Large intestine (tissue), 3 donors: ENCODE measurements around the gene MTUS2. TPM values are rescaled to one million over a fixed set of nuclear protein-coding genes. Genes with fewer than 3 reads are reported as not detected.

Source experiments
- DNase-seq, 2 donors: peaks; one replicate each; pipeline versions ENCODE4 v3.0.0 to v3.0.0-alpha.2; 2013
- H3K27ac ChIP-seq: one replicate; pipeline ENCODE4 v1.5.1; 2013; ENCODE audit warnings: low read length
- H3K27me3 ChIP-seq: 2 replicates; pipeline ENCODE4 v1.6.1; 2013; ENCODE audit warnings: low read length; ENCODE audit not compliant: control insufficient read depth, insufficient read depth
- H3K36me3 ChIP-seq: 2 replicates; pipeline ENCODE4 v1.6.1; 2013; ENCODE audit warnings: low read length; ENCODE audit not compliant: control insufficient read depth, insufficient read depth
- H3K4me1 ChIP-seq: one replicate; pipeline ENCODE4 v1.6.1; 2013; ENCODE audit warnings: low read length; ENCODE audit not compliant: control insufficient read depth, insufficient read depth
- H3K4me3 ChIP-seq: one replicate; pipeline ENCODE4 v1.5.1; 2013; ENCODE audit warnings: low read length
- H3K9me3 ChIP-seq: one replicate; pipeline ENCODE4 v1.6.1; 2013; ENCODE audit warnings: mild to moderate bottlenecking, low read depth, low read length, moderate library complexity; ENCODE audit not compliant: control insufficient read depth
- WGBS: methylation state at CpG from one replicate; pipeline ENCODE4 v1.1.5; 2013; ENCODE audit warnings: low lambda C conversion rate; ENCODE audit not compliant: insufficient coverage; 5-methylcytosine and 5-hydroxymethylcytosine counted together
- polyA plus RNA-seq: library from polyadenylated mRNA; unstranded; fragments of 120-200 nt; gene quantifications from one replicate; pipeline ENCODE4 v1.2.1, GENCODE V29; 2013

MTUS2 gene
- polyA plus RNA-seq, 1 donor: 1.9 TPM

- no peaks in the 10 kb centered on the region for H3K4me1 ChIP-seq
- H3K9me3 ChIP-seq: no peaks in the 10 kb centered on the region
- no peak overlapping the region for H3K27ac ChIP-seq
- H3K27me3 ChIP-seq: no peaks in the 10 kb centered on the region
- peaks cover 28% of the 10 kb centered on the region for H3K36me3 ChIP-seq
- H3K4me3 ChIP-seq: no peak overlapping the region
- no peak for DNase-seq
- no CpG with 5 or more reads among the region's 17 CpGs for WGBS
Measured at GRCh38 chr13:29524176-29524575, 704.0 kb downstream of the MTUS2 start.

- Histone ChIP-seq H3K27me3 (no peaks in the 10 kb centered on the region), H3K4me1 (no peaks in the 10 kb centered on the region), H3K9me3 (no peaks in the 10 kb centered on the region), H3K4me3 (no peak overlapping the region), H3K36me3 (peaks cover 30% of the 10 kb centered on the region), H3K27ac (no peak overlapping the region)
- no CpG with 5 or more reads among the region's 9 CpGs for WGBS
- no peak for DNase-seq
Measured at GRCh38 chr13:29524641-29525040, 704.5 kb downstream of the MTUS2 start.

GRCh38 chr13:29525757-29526156 lies 705.6 kb downstream of the MTUS2 start:
- no CpG with 5 or more reads among the region's 7 CpGs for WGBS
- no peak for DNase-seq
- H3K36me3 ChIP-seq: peaks cover 33% of the 10 kb centered on the region

GRCh38 chr13:29526741-29527140 lies 706.6 kb downstream of the MTUS2 start:
- Histone ChIP-seq H3K27me3 (no peaks in the 10 kb centered on the region), H3K4me1 (no peaks in the 10 kb centered on the region), H3K27ac (no peak overlapping the region), H3K9me3 (no peaks in the 10 kb centered on the region), H3K4me3 (no peak overlapping the region), H3K36me3 (peaks cover 30% of the 10 kb centered on the region)
- 90% methylated on average over 4 of the region's 14 CpGs for WGBS
- DNase-seq: no peak

More at GRCh38 chr13:29525757-29526156, 705.6 kb downstream of the MTUS2 start:
- Histone ChIP-seq H3K9me3 (no peaks in the 10 kb centered on the region), H3K4me3 (no peak overlapping the region), H3K27me3 (no peaks in the 10 kb centered on the region), H3K27ac (no peak overlapping the region), H3K4me1 (no peaks in the 10 kb centered on the region)

GRCh38 chr13:29527511-29527910 lies 707.4 kb downstream of the MTUS2 start:
- no peak overlapping the region for H3K4me3 ChIP-seq
- no peaks in the 10 kb centered on the region for H3K27me3 ChIP-seq
- no peak for DNase-seq
- H3K9me3 ChIP-seq: no peaks in the 10 kb centered on the region
- peaks cover 28% of the 10 kb centered on the region for H3K36me3 ChIP-seq
- H3K27ac ChIP-seq: no peak overlapping the region
- no peaks in the 10 kb centered on the region for H3K4me1 ChIP-seq
- WGBS: no CpG with 5 or more reads among the region's 8 CpGs

GRCh38 chr13:29527916-29528315 lies 707.8 kb downstream of the MTUS2 start:
- Histone ChIP-seq H3K4me1 (no peaks in the 10 kb centered on the region), H3K4me3 (no peak overlapping the region), H3K9me3 (no peaks in the 10 kb centered on the region), H3K36me3 (peaks cover 26% of the 10 kb centered on the region), H3K27me3 (no peaks in the 10 kb centered on the region), H3K27ac (no peak overlapping the region)
- no peak for DNase-seq
- no CpG with 5 or more reads among the region's 5 CpGs for WGBS

GRCh38 chr13:29529754-29530153 lies 709.6 kb downstream of the MTUS2 start:
- Histone ChIP-seq H3K4me1 (no peaks in the 10 kb centered on the region), H3K4me3 (no peak overlapping the region), H3K36me3 (peaks cover 20% of the 10 kb centered on the region), H3K27ac (no peak overlapping the region), H3K27me3 (no peaks in the 10 kb centered on the region), H3K9me3 (no peaks in the 10 kb centered on the region)
- DNase-seq: no peak
- WGBS: no CpG with 5 or more reads among the region's 5 CpGs

GRCh38 chr13:29530901-29531300 lies 710.8 kb downstream of the MTUS2 start:
- Histone ChIP-seq H3K27ac (no peak overlapping the region), H3K4me1 (no peaks in the 10 kb centered on the region), H3K9me3 (no peaks in the 10 kb centered on the region), H3K27me3 (no peaks in the 10 kb centered on the region), H3K4me3 (no peak overlapping the region), H3K36me3 (peaks cover 21% of the 10 kb centered on the region)
- no CpG with 5 or more reads among the region's 5 CpGs for WGBS
- DNase-seq: no peak

- Histone ChIP-seq H3K27ac (no peak overlapping the region), H3K4me1 (no peaks in the 10 kb centered on the region), H3K36me3 (peaks cover 18% of the 10 kb centered on the region), H3K27me3 (no peaks in the 10 kb centered on the region), H3K4me3 (no peak overlapping the region), H3K9me3 (no peaks in the 10 kb centered on the region)
- no peak for DNase-seq
- no CpG with 5 or more reads among the region's 5 CpGs for WGBS
Measured at GRCh38 chr13:29532116-29532515, 712.0 kb downstream of the MTUS2 start.

GRCh38 chr13:29532821-29533220 lies 712.7 kb downstream of the MTUS2 start:
- no peak for DNase-seq

GRCh38 chr13:29534083-29534482 lies 713.9 kb downstream of the MTUS2 start:
- 80% methylated on average over 1 of the region's 4 CpGs for WGBS

More at GRCh38 chr13:29532821-29533220, 712.7 kb downstream of the MTUS2 start:
- Histone ChIP-seq H3K9me3 (no peaks in the 10 kb centered on the region), H3K4me1 (no peaks in the 10 kb centered on the region), H3K27me3 (no peaks in the 10 kb centered on the region), H3K4me3 (no peak overlapping the region), H3K27ac (no peak overlapping the region), H3K36me3 (peaks cover 18% of the 10 kb centered on the region)
- 100% methylated on average over 2 of the region's 17 CpGs for WGBS

More at GRCh38 chr13:29534083-29534482, 713.9 kb downstream of the MTUS2 start:
- DNase-seq: no peak
- Histone ChIP-seq H3K4me3 (no peak overlapping the region), H3K36me3 (peaks cover 14% of the 10 kb centered on the region), H3K27me3 (no peaks in the 10 kb centered on the region), H3K4me1 (no peaks in the 10 kb centered on the region), H3K9me3 (no peaks in the 10 kb centered on the region), H3K27ac (no peak overlapping the region)
